Adrenal gland (tissue), 12 donors: Measurements from ENCODE around the gene RPS6KA2. TPM values are rescaled to one million over a fixed set of nuclear protein-coding genes. Genes with fewer than 3 reads are reported as not detected.
"Not testable (repeated sequence)": the region's sequence is repeated elsewhere in the genome, so short reads cannot be mapped to it uniquely, and the experiment has no call there.

Experiments used
- DNase-seq, 7 donors: peaks; one replicate each; pipeline ENCODE4 v3.0.0-alpha.2; 2019 to 2020
- H3K27ac ChIP-seq, 5 donors: fragments of 200-600 bp; sonication (generic) in 4 of 5; 1 replicate in 3 of 5; 2 replicates in 2 of 5; pipeline versions ENCODE4 v1.5.1 to v1.8.0; 2016 to 2020; ENCODE audit warnings: mild to moderate bottlenecking in 1 of 5
- H3K27me3 ChIP-seq: fragments of 200-600 bp; 2 replicates; pipeline ENCODE4 v1.8.0; 2021
- H3K36me3 ChIP-seq, 2 donors: fragments of 200-600 bp; replicated peaks in 1 of 2; 1 replicate in 1 of 2; 2 replicates in 1 of 2; pipeline versions ENCODE4 v1.5.1 to v1.8.0; 2018 to 2022
- H3K4me1 ChIP-seq, 2 donors: fragments of 200-600 bp; replicated peaks in 1 of 2; 1 replicate in 1 of 2; 2 replicates in 1 of 2; pipeline versions ENCODE4 v1.5.1 to v1.8.0; 2018 to 2021
- H3K4me3 ChIP-seq, 4 donors: fragments of 200-600 bp; sonication (generic) in 3 of 4; one replicate each; pipeline ENCODE4 v1.5.1; 2016 to 2018
- H3K9me3 ChIP-seq, 3 donors: fragments of 200-600 bp; sonication (generic) in 1 of 3; replicated peaks in 1 of 3; 1 replicate in 2 of 3; 2 replicates in 1 of 3; pipeline versions ENCODE4 v1.5.1 to v1.8.0; 2016 to 2021
- CTCF ChIP-seq, 6 experiments: fragments of 450-650 bp in 4 of 6; fragments of 200-600 bp in 2 of 6; sonication (generic) in 1 of 6; IDR thresholded peaks; 1 replicate in 5 of 6; 2 replicates in 1 of 6; pipeline versions ENCODE4 v1.5.1 to v1.8.0; 2016 to 2021; ENCODE audit warnings: antibody characterized with exemption in 6 of 6, mild to moderate bottlenecking in 2 of 6, moderate library complexity in 1 of 6
- POLR2A ChIP-seq, 2 donors: fragments of 450-650 bp; IDR thresholded peaks; one replicate each; pipeline ENCODE4 v1.6.1; 2017; ENCODE audit warnings: antibody characterized with exemption in 2 of 2, mild to moderate bottlenecking in 2 of 2, moderate library complexity in 1 of 2
- WGBS, 4 donors: extraction: QIAGEN DNeasy Blood & Tissue Kit in 2 of 4; methylation state at CpG; one replicate each; pipeline versions ENCODE4 v1.1.5 to v1.1.7; 2013 to 2017; 5-methylcytosine and 5-hydroxymethylcytosine counted together
- intact Hi-C, 2 donors: fragments of 100-400 bp; cut with DNase I; formaldehyde crosslinking; loops; one replicate each; pipeline versions ENCODE4 v1.14.1 to v1.15.0; 2022 to 2023
- polyA plus RNA-seq, 3 donors: library from polyadenylated mRNA; stranded (reverse); fragments of 200-250 nt in 2 of 3; fragments of 350-450 nt in 1 of 3; fragmentation: Illumina TruSeq in 1 of 3; extraction: RNeasy Lipid Tissue Mini Kit (QIAGEN cat#74804) in 1 of 3; gene quantifications; one replicate each; pipeline ENCODE4 v1.2.3, GENCODE V29; 2013 to 2014
- total RNA-seq, 9 donors: library from RNA; depleted of rRNA in 4 of 9; stranded (reverse); fragments of >200 nt in 4 of 9; fragments of 120-200 nt in 1 of 9; fragmentation: NEBNext Ultra II Directional in 1 of 9; extraction: Animal tissue kit (Norgen Biotek cat#: 25700) in 1 of 9; gene quantifications; one replicate each; pipeline versions ENCODE4 v1.1.0 to v1.2.4, GENCODE V29; 2013 to 2023
- donor health status: healthy with polysubstance abuse.
- donor health status: Bipolar disorder and iron deficiency.
- donor health status: DM: yes; HTN: yes; CAD: no.
- donor health status: DM: no; HTN: no; CAD: no.
- donor health status: DM: no; HTN: no; CAD: no.
- donor health status: DM: yes; HTN: yes; CAD: no.

Gene RPS6KA2
- total and polyA plus RNA-seq, 12 donors, result 7.0 to 40.4 (median 26.2) TPM

DNA sequence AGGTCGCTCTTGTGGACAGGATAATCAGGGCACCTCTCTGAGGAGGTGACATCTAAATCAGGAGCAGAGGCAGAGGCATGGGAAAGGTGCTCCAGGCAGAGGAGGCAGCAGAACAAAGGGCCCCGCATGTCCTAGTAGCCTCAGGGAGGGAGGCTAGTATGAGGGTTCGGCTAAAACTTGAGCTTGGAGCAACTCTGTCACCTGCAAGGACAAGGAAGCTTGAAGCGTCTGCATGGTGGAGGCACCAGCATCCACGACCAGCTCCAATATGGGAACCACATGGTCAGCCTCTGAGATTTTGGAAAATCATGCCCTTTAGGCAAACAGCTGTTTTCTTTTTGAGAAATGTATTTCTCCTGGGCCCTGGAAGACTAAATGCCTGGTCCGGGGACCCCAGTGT is 231.3 kb downstream of the RPS6KA2 start:
- H3K27me3 ChIP-seq, result peaks cover 3% of the 10 kb centered on the region
- TF ChIP-seq CTCF (IDR thresholded peaks at IDR 0.05), result no peak
- TF ChIP-seq POLR2A (IDR thresholded peaks at IDR 0.05), result no peak
- DNase-seq, result no peak
- 73 to 93% (median 87%) methylated on average over 6 of the region's 6 CpGs for WGBS, 4 donors
- intact Hi-C loops, result no loop called here
- H3K4me3 ChIP-seq, result no peak overlapping the region
- no peak overlapping the region for H3K27ac ChIP-seq
- H3K9me3 ChIP-seq, result no peaks in the 10 kb centered on the region
- no peaks in the 10 kb centered on the region for H3K4me1 ChIP-seq
- H3K36me3 ChIP-seq, result no peaks in the 10 kb centered on the region

- Histone ChIP-seq H3K4me3 (no peak overlapping the region), H3K27ac (no peak overlapping the region), H3K4me1 (no peaks in the 10 kb centered on the region), H3K27me3 (peaks cover 3% of the 10 kb centered on the region), H3K9me3 (no peaks in the 10 kb centered on the region), H3K36me3 (no peaks in the 10 kb centered on the region)
- TF ChIP-seq CTCF (IDR thresholded peaks at IDR 0.05) (no peak), POLR2A (IDR thresholded peaks at IDR 0.05) (no peak)
- intact Hi-C loops, result no loop called here
- peak in 1 of 7 donors; percentile 34 for DNase-seq
- WGBS, 4 donors, result 53 to 58% (median 55%) methylated on average over 6 of the region's 6 CpGs
Measured at GRCh38 chr6:166395351-166395750, 231.7 kb downstream of the RPS6KA2 start.

DNA sequence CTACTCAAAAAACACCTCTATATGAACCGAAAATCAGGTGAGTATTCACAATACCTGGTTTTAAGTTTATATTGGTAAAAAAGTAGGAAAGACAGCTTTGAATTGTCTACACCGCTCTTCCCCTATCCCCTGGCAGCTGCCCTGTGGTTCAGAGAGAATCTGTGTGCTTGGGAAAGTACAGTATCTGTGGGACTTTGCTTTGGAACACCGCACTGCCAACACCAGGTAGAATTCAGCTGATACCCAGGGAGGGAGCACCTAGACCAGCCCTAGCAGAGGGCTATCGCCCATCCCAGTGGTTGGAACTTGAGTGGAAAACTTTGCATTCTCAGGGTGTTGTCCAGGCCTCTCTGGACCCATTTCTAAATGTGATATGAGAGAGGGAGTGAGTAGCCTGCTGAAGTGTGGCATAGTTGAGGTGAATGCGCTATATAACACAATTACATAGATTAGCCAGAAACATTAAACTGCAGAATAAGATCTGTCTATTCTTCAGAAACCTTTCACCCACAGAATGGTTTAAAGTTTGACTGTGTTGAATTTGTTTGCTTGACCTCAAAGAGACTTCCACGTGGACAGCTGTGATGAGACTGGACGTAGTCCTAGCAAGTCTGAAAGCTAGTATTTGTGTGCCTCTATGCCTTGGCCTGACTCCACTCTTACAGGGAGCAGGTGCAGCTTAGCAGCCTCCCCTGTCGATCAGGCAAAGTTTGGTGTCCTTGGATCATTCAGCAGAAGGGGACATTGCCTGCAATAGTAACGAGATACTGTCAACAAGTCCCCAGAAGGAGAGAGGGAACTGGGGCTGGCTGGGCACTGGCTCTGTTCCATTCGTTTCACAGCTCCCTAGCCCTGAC is 232.8 kb downstream of the RPS6KA2 start:
- H3K27ac ChIP-seq, result no peak overlapping the region
- no peaks in the 10 kb centered on the region for H3K4me1 ChIP-seq
- no peak for DNase-seq
- 57 to 71% (median 66%) methylated on average over 10 of the region's 10 CpGs for WGBS, 4 donors
- no peak for TF ChIP-seq CTCF (IDR thresholded peaks at IDR 0.05)
- no peak for TF ChIP-seq POLR2A (IDR thresholded peaks at IDR 0.05)
- H3K36me3 ChIP-seq, result no peaks in the 10 kb centered on the region
- intact Hi-C loops, result no loop called here
- peaks cover 3% of the 10 kb centered on the region for H3K27me3 ChIP-seq
- H3K9me3 ChIP-seq, result no peaks in the 10 kb centered on the region
- no peak overlapping the region for H3K4me3 ChIP-seq

DNA sequence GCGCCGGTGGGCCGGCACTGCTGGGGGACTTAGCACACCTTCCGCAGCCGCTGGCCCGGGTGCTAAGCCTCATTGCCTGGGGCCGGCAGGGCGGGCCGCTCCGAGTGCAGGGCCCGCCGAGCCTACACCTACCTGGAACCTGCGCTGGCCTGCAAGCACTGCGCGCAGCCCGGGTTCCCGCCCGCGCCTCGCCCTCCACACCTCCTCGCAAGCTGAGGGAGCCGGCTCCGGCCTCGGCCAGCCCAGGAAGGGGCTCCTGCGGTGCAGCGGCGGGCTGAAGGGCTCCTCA is 233.6 kb downstream of the RPS6KA2 start:
- Histone ChIP-seq H3K4me3 (no peak overlapping the region), H3K27ac (no peak overlapping the region), H3K36me3 (no peaks in the 10 kb centered on the region), H3K9me3 (no peaks in the 10 kb centered on the region), H3K27me3 (peaks cover 3% of the 10 kb centered on the region), H3K4me1 (no peaks in the 10 kb centered on the region)
- TF ChIP-seq CTCF (IDR thresholded peaks at IDR 0.05), result no peak
- no peak for DNase-seq
- 80 to 90% (median 88%) methylated on average over 22 to 27 of the region's 27 CpGs; no CpG with 5 or more reads in 1 of the 4 donors for WGBS, 4 donors
- intact Hi-C loops, result no loop called here

GRCh38 chr6:166392755-166393534 is 234.1 kb downstream of the RPS6KA2 start:
- H3K27ac ChIP-seq, DNase-seq, H3K4me1 ChIP-seq, H3K9me3 ChIP-seq, H3K27me3 ChIP-seq, H3K4me3 ChIP-seq, H3K36me3 ChIP-seq, intact Hi-C loops: not testable (repeated sequence)
- 77 to 87% (median 81%) methylated on average over 6 to 30 of the region's 30 CpGs for WGBS, 4 donors
